GM13977 (cell line): ENCODE measurements around the gene PHC1.
"Not testable (repeated sequence)": the region's sequence is repeated elsewhere in the genome, so short reads cannot be mapped to it uniquely, and the experiment has no call there.

Source experiments
- DNase-seq: peaks from one replicate; pipeline ENCODE4 v3.0.0; 2012; ENCODE audit warnings: low spot score
- CTCF ChIP-seq: IDR thresholded peaks from 2 replicates; pipeline ENCODE4 v1.5.1; 2012; ENCODE audit warnings: mild to moderate bottlenecking, control low read depth; ENCODE audit not compliant: insufficient read depth; ENCODE audit errors: extremely low read depth, missing control alignments
- in situ Hi-C: fragments of 300-500 bp; cut with MboI; formaldehyde crosslinking; loops from one replicate; pipeline ENCODE4 v1.12.0; 2022; ENCODE audit warnings: low sequenced_read_pairs, low pct_unique_long_range_greater_than_20kb, mixed read lengths, inconsistent platforms; ENCODE audit not compliant: unreplicated experiment

Gene PHC1

GRCh38 chr12:8914716-8915526 lies 612 bp downstream of the PHC1 start:
- in situ Hi-C loops, result no loop called here
- no peak for TF ChIP-seq CTCF
- peak; percentile 83 for DNase-seq

- no peak for DNase-seq
- in situ Hi-C loops, result no loop called here
- no peak for TF ChIP-seq CTCF
Measured at GRCh38 chr12:8916154-8916553, 1.8 kb downstream of the PHC1 start.

GRCh38 chr12:8917031-8917430 lies 2.7 kb downstream of the PHC1 start:
- in situ Hi-C loops, result no loop called here
- TF ChIP-seq CTCF, result no peak
- DNase-seq, result no peak

GRCh38 chr12:8917751-8918150 lies 3.4 kb downstream of the PHC1 start:
- no peak for DNase-seq
- in situ Hi-C loops, result no loop called here
- no peak for TF ChIP-seq CTCF

GRCh38 chr12:8919643-8920042 lies 5.3 kb downstream of the PHC1 start:
- in situ Hi-C loops, result loop anchor here (10.0 kb wide), 1 partner anchor 125 kb away; no protein-coding TSS in a partner anchor

GRCh38 chr12:8922544-8922943 lies 8.2 kb downstream of the PHC1 start:
- in situ Hi-C loops, result loop anchor here (10.0 kb wide), 1 partner anchor 122 kb away; no protein-coding TSS in a partner anchor
- no peak for TF ChIP-seq CTCF
- DNase-seq, result no peak

More at GRCh38 chr12:8919643-8920042, 5.3 kb downstream of the PHC1 start:
- DNase-seq, result not testable (repeated sequence)

- DNase-seq, in situ Hi-C loops: not testable (repeated sequence)
Measured at GRCh38 chr12:8930655-8931323, 16.5 kb downstream of the PHC1 start.

- DNase-seq, in situ Hi-C loops: not testable (repeated sequence)
Measured at GRCh38 chr12:8932464-8932863, 18.2 kb downstream of the PHC1 start.

- DNase-seq, in situ Hi-C loops: not testable (repeated sequence)
Measured at GRCh38 chr12:8934080-8934479, 19.8 kb downstream of the PHC1 start.
